ENCODE results near the gene ITPK1. TPM values are rescaled to one million over a fixed set of nuclear protein-coding genes. Genes with fewer than 3 reads are reported as not detected.
"Not testable (repeated sequence)": the region's sequence is repeated elsewhere in the genome, so short reads cannot be mapped to it uniquely, and the experiment has no call there.

ITPK1 gene
- 10 to 100 TPM; 78.5 to 83.5 TPM for total RNA-seq

DNA sequence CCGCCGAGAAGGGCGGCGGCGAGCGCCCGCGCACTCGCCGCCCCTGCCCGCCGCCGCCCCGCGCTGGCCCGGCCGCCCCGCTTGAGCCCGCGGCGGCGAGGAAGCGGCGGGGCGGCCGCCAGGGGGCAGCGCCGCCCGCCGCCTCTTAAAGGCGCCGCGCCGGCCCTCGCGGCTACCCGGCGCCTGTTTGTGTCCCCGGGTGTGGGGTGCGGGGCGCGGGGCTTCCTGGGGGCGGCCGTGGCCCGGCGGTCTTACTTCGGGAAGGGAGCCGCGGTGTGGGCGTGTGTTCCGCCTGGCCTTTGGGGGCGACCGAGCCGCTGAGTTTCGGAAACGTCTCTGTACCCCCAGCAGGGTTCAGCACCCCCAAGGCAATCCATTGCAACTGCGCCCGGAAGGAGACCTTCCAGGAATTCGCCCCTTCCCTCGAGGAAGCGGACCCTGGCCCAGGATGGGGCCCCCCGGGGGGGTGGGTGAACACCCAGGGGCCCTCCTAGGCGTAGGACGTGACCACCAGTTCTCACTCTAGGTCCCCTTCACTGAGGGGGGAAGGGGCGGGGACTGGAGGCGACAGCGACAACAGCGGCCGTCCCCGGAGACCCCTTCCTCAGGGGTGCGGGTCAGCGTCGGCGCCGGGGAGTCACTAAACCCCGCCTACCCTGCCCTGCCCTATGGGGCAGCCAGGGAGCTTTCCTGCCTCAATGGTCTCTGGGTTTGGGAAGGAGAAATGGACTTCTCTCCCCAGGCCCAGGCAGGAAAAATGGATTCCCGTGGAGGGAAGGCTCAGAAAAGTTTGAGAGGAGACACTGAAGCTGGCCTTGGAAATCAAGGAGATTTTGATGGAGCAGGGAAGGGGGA lies at the start of gene ITPK1:
ITPK1 (minus strand) TSS at position 105 of the 855 bp plus-strand sequence. CDS start 762 bp downstream, outside the sequence.
- H3K27ac Mint-ChIP-seq: peak within 1 kb of the TSS; percentile 80
- H3K4me3 Mint-ChIP-seq: peak within 1 kb of the TSS; percentile 77
- CTCF ChIA-PET: interaction anchor here (0.6 to 9.0 kb wide), 15 partner anchors 13 to 215 kb away, joined by 3 to 180 read pairs (median 5); no protein-coding TSS in a partner anchor
- POLR2A ChIA-PET: interaction anchor here (0.9 to 2.5 kb wide), 4 partner anchors 9 to 40 kb away, joined by 4 to 9 read pairs (median 4); no protein-coding TSS in a partner anchor
- peaks cover 25% of the 10 kb centered on the region for H3K4me1 Mint-ChIP-seq (ENCODE audit: low read depth)
- peak; percentile 65 for ATAC-seq
- H3K36me3 Mint-ChIP-seq (ENCODE audit: low read depth): no peaks in the 10 kb centered on the region
- peak; percentile 73 for DNase-seq
- intact Hi-C loops (cut with micrococcal nuclease): no loop called here
- H3K27me3 Mint-ChIP-seq: no peaks in the 10 kb centered on the region
- no peaks in the 10 kb centered on the region for H3K9me3 Mint-ChIP-seq
- TF ChIP-seq, protein P1, sequence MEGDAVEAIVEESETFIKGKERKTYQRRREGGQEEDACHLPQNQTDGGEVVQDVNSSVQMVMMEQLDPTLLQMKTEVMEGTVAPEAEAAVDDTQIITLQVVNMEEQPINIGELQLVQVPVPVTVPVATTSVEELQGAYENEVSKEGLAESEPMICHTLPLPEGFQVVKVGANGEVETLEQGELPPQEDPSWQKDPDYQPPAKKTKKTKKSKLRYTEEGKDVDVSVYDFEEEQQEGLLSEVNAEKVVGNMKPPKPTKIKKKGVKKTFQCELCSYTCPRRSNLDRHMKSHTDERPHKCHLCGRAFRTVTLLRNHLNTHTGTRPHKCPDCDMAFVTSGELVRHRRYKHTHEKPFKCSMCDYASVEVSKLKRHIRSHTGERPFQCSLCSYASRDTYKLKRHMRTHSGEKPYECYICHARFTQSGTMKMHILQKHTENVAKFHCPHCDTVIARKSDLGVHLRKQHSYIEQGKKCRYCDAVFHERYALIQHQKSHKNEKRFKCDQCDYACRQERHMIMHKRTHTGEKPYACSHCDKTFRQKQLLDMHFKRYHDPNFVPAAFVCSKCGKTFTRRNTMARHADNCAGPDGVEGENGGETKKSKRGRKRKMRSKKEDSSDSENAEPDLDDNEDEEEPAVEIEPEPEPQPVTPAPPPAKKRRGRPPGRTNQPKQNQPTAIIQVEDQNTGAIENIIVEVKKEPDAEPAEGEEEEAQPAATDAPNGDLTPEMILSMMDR (IDR thresholded peaks at IDR 0.05): peak; percentile 48

DNA sequence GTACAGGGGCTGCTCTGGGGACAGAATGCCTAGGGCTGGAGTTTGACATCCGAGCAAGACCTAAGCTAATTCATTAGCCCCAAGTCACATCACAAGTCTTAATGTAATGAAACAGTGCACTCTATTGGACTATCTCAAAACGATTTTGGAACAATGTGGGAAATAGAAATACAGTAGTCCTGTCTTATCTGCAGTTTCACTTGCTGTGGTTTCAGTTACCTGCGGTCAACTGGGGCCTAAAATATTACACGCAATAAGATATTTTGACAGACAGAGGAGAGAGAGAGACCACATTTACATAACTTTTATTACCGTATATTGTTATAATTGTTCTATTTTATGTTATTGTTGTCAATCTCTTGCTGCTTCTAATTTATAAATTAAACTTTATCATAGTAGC lies 47.8 kb upstream of the ITPK1 start:
- Mint-ChIP-seq H3K36me3 (ENCODE audit: low read depth) (no peaks in the 10 kb centered on the region), H3K4me3 (no peak overlapping the region), H3K27me3 (no peaks in the 10 kb centered on the region), H3K27ac (no peak overlapping the region), H3K9me3 (no peaks in the 10 kb centered on the region), H3K4me1 (ENCODE audit: low read depth) (no peaks in the 10 kb centered on the region)
- ATAC-seq (no peak), DNase-seq (no peak)
- TF ChIP-seq, protein P1 (IDR thresholded peaks at IDR 0.05): no peak
- intact Hi-C loops (cut with micrococcal nuclease): no loop called here
- ChIA-PET CTCF (interaction anchor here (1.0 to 1.5 kb wide), 2 partner anchors 15 to 50 kb away, joined by 3 read pairs; no protein-coding TSS in a partner anchor), POLR2A (no interaction called here)

DNA sequence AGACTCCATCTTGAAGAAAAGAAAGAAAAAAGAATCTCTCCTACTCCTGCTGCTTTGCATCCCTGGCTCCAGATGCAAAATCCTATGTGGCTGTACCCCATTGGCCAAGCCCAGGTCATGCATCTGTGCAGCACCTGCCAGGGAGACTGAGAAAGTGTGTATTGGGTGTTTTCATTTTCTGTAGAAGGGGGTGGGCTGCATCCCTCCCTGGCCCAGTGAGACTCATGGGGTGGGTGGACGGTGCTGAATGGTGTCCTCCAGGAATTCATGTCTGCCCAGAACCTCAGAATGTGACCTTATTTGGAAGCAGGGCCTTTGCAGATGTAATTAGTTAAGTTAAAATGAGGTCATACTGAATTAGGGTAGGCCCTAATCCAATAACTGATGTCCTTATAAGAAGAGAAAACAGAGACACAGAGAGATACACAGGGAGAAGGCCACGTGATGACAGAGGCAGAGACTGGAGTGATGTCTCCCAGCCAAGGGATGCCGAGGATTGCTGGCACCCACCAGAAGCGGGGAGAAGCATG lies 45.8 kb upstream of the ITPK1 start:
- H3K27ac Mint-ChIP-seq: no peak overlapping the region
- ChIA-PET POLR2A (no interaction called here), CTCF (interaction anchor here (0.6 to 1.9 kb wide), 4 partner anchors 14 to 318 kb away, joined by 3 to 10 read pairs (median 4); no protein-coding TSS in a partner anchor)
- no peak for DNase-seq
- H3K4me3 Mint-ChIP-seq: no peak overlapping the region
- H3K4me1 Mint-ChIP-seq (ENCODE audit: low read depth): no peaks in the 10 kb centered on the region
- no peaks in the 10 kb centered on the region for H3K27me3 Mint-ChIP-seq
- no peaks in the 10 kb centered on the region for H3K9me3 Mint-ChIP-seq
- intact Hi-C loops (cut with micrococcal nuclease): no loop called here
- H3K36me3 Mint-ChIP-seq (ENCODE audit: low read depth): no peaks in the 10 kb centered on the region
- TF ChIP-seq, protein P1 (IDR thresholded peaks at IDR 0.05): no peak
- no peak for ATAC-seq

DNA sequence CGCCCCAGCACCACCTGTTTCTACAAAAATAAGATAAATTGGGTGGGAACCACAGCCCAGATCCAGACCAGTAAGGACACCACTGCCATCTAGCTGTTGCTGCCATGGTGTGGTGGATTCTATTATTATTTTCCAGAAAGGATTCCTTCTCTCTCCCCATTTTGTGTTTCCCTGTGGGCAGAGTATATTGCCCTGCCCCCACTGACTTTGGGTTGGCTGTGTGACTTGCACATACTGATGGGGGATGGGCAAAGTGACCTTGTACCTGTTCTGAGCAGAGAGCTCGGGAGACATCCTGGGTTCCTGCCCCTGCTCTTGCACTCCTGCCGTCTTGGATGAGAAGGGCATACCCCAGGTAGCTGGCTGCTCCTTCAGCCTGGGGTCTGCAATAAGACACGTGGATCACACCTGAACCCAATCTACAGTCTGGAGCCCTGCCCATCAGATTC lies 44.7 kb upstream of the ITPK1 start:
- ChIA-PET CTCF (interaction anchor here (1.0 to 1.9 kb wide), 4 partner anchors 16 to 208 kb away, joined by 3 to 10 read pairs (median 5); no protein-coding TSS in a partner anchor), POLR2A (interaction anchor here (0.6 kb wide), 1 partner anchor 45 kb away, joined by 3 read pairs; no protein-coding TSS in a partner anchor)
- Mint-ChIP-seq H3K4me1 (ENCODE audit: low read depth) (no peaks in the 10 kb centered on the region), H3K4me3 (no peak overlapping the region), H3K27me3 (no peaks in the 10 kb centered on the region), H3K27ac (no peak overlapping the region), H3K36me3 (ENCODE audit: low read depth) (no peaks in the 10 kb centered on the region), H3K9me3 (no peaks in the 10 kb centered on the region)
- ATAC-seq (peak; percentile 61), DNase-seq (peak; percentile 38)
- intact Hi-C loops (cut with micrococcal nuclease): no loop called here
- TF ChIP-seq, protein P1 (IDR thresholded peaks at IDR 0.05): no peak

DNA sequence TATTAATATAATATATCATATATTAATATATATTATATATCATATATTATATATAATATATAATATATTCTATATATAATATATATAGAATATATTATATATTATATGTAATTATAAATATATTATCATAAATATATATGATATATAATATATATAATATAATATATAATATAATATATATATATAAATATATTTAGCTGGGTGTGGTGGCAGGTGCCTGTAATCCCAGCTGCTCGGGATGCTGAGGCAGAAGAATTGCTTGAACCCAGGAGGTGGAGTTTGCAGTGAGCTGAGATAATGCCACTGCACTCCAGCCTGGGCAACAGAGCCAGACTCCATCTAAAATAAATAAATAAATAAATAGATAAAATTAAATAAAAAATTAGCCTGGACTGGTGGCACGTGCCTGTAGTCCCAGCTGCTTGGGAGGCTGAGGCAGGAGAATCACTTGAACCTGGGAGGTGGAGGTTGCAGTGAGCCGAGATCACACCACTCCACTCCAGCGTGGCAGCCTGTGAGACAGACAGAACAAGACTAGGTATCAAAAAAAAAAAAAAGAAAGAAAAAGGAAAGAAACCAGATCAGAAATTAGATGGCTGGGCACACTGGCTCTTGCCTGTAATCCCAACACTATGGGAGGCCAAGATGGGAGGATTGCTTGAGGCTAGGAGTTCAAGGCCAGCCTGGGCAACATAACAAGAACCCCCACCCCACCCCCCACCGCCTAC lies 44.1 kb upstream of the ITPK1 start:
- CTCF ChIA-PET: interaction anchor here (1.8 to 1.9 kb wide), 2 partner anchors 16 to 208 kb away, joined by 5 to 10 read pairs; no protein-coding TSS in a partner anchor
- H3K9me3 Mint-ChIP-seq; H3K36me3 Mint-ChIP-seq (ENCODE audit: low read depth); H3K4me1 Mint-ChIP-seq (ENCODE audit: low read depth); POLR2A ChIA-PET; H3K4me3 Mint-ChIP-seq; H3K27me3 Mint-ChIP-seq; intact Hi-C loops (cut with micrococcal nuclease); H3K27ac Mint-ChIP-seq: not testable (repeated sequence)
- ATAC-seq (peak; percentile 59), DNase-seq (peak; percentile 30)

DNA sequence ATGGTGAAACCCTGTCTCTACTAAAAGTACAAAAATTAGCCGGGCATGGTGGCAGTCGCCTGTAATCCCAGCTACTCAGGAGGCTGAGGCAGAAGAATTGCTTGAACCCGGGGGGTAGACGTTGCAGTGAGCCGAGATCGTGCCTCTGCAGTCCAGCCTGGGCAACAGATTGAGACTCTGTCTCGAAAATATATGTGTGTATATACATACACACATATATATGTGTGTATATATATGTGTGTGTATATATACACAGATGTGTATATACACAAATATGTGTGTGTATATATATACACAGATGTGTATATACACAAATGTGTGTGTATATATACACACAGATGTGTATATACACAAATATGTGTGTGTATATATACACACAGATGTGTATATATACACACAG lies 42.6 kb upstream of the ITPK1 start:
- intact Hi-C loops (cut with micrococcal nuclease): not testable (repeated sequence)

More for the DNA sequence above, 42.6 kb upstream of the ITPK1 start:
- H3K27me3 Mint-ChIP-seq; H3K36me3 Mint-ChIP-seq (ENCODE audit: low read depth); H3K27ac Mint-ChIP-seq; POLR2A ChIA-PET; H3K4me3 Mint-ChIP-seq; H3K4me1 Mint-ChIP-seq (ENCODE audit: low read depth); H3K9me3 Mint-ChIP-seq: not testable (repeated sequence)
- DNase-seq: peak; percentile 39
- CTCF ChIA-PET: interaction anchor here (1.0 kb wide), 1 partner anchor 19 kb away, joined by 3 read pairs; no protein-coding TSS in a partner anchor
- peak; percentile 52 for ATAC-seq
